Stimulated activated CD4-positive, alpha-beta T cell treated with anti-CD3 and anti-CD28 coated beads, Interleukin-12 subunit alpha, Interleukin-12 subunit beta, amount 100 ng/mL, for 48 hours (primary cell): ENCODE results near the gene SYNPR.
"Not testable (repeated sequence)": the region's sequence is repeated elsewhere in the genome, so short reads cannot be mapped to it uniquely, and the experiment has no call there.

Source experiments
- DNase-seq, 3 donors: peaks; one replicate each; pipeline ENCODE4 v3.0.0-alpha.2; 2020; ENCODE audit warnings: low read depth in 2 of 3, low spot score in 1 of 3

SYNPR gene

GRCh38 chr3:63278171-63279004 is at the start of gene SYNPR:
Gene SYNPR (plus strand): TSS chr3:63278308.
- DNase-seq: no peak

- no peak for DNase-seq
These were observed 49.4 kb upstream of the SYNPR start for GRCh38 chr3:63228677-63229076.

- no peak for DNase-seq
These were observed 48.0 kb upstream of the SYNPR start for GRCh38 chr3:63230146-63230545.

- no peak for DNase-seq
These were observed 46.5 kb upstream of the SYNPR start for GRCh38 chr3:63231643-63232042.

- DNase-seq: no peak
These were observed 45.2 kb upstream of the SYNPR start for GRCh38 chr3:63232764-63233396.

- no peak for DNase-seq
These were observed 37.7 kb upstream of the SYNPR start for GRCh38 chr3:63240381-63240902.

- no peak for DNase-seq
These were observed 36.0 kb upstream of the SYNPR start for GRCh38 chr3:63242124-63242523.

GRCh38 chr3:63244486-63244885 is 33.6 kb upstream of the SYNPR start:
- DNase-seq: no peak

- DNase-seq: no peak
These were observed 32.3 kb upstream of the SYNPR start for GRCh38 chr3:63245726-63246241.

GRCh38 chr3:63248015-63248414 is 30.1 kb upstream of the SYNPR start:
- no peak for DNase-seq

GRCh38 chr3:63251499-63251898 is 26.6 kb upstream of the SYNPR start:
- no peak for DNase-seq

GRCh38 chr3:63255819-63256218 is 22.3 kb upstream of the SYNPR start:
- DNase-seq: not testable (repeated sequence)

GRCh38 chr3:63264716-63265115 is 13.4 kb upstream of the SYNPR start:
- no peak for DNase-seq

GRCh38 chr3:63274359-63274758 is 3.7 kb upstream of the SYNPR start:
- no peak for DNase-seq

GRCh38 chr3:63279005-63279841 is 1.1 kb downstream of the SYNPR start:
- no peak for DNase-seq

- DNase-seq: no peak
These were observed 9.5 kb downstream of the SYNPR start for GRCh38 chr3:63287610-63288009.

GRCh38 chr3:63290686-63291085 is 12.6 kb downstream of the SYNPR start:
- DNase-seq: no peak

GRCh38 chr3:63294332-63294731 is 16.2 kb downstream of the SYNPR start:
- no peak for DNase-seq

GRCh38 chr3:63295356-63295755 is 17.2 kb downstream of the SYNPR start:
- no peak for DNase-seq

GRCh38 chr3:63295806-63296205 is 17.7 kb downstream of the SYNPR start:
- DNase-seq: no peak

GRCh38 chr3:63296249-63296648 is 18.1 kb downstream of the SYNPR start:
- no peak for DNase-seq
